ENCODE measurements around the gene MYG1. TPM values are rescaled to one million over a fixed set of nuclear protein-coding genes. Genes with fewer than 3 reads are reported as not detected.

Gene MYG1
- total and polyA plus RNA-seq, 2 of the 4 experiments (the other 2 are of a cell fraction): 49.8 to 63.7 TPM

- dilution Hi-C loops (cut with HindIII; ENCODE audit: low sequenced_read_pairs, unreplicated experiment) (no loop called here), in situ Hi-C loops (cut with MboI; ENCODE audit: low sequenced_read_pairs) (no loop called here), intact Hi-C loops (cut with micrococcal nuclease) (loop anchor here (1.0 to 2.0 kb wide), 2 partner anchors 34 to 39 kb away; no protein-coding TSS in a partner anchor)
- Histone ChIP-seq H2AK9ac (replicated peaks; ENCODE audit: low read depth, low read length, poor library complexity) (peak overlapping the region; percentile 98), H3K18ac (ENCODE audit: low read depth, low read length) (peak overlapping the region; percentile 39), H3K23ac (ENCODE audit: low read depth, low read length) (peak overlapping the region; percentile 83), H3K4me2 (ENCODE audit: low read depth, low read length) (peak overlapping the region; percentile 89), H3K4me1 (ENCODE audit: control insufficient read depth, insufficient read depth, low read length) (peaks cover 11% of the 10 kb centered on the region), H4K91ac (ENCODE audit: insufficient read depth, low read depth, low read length) (peak overlapping the region; percentile 88), H4K8ac (ENCODE audit: low read depth in 2 of 2, low read length in 2 of 2) (peak overlapping the region; percentile 49 to 90), H3K27ac (ENCODE audit: insufficient read depth, low read length) (peak overlapping the region; percentile 93), H4K20me1 (ENCODE audit: insufficient read depth, low read length) (no peaks in the 10 kb centered on the region; the same call in 1 of the 2 replicates), H2AK5ac (ENCODE audit: low read depth, low read length) (peak overlapping the region; percentile 87), H3K4ac (ENCODE audit: low read depth, low read length) (peak overlapping the region; percentile 90), H2AFZ (replicated peaks; ENCODE audit: low read length, poor library complexity) (peak overlapping the region; percentile 98), H4K5ac (ENCODE audit: low read depth, low read length) (peak overlapping the region; percentile 84), H3K14ac (replicated peaks; ENCODE audit: low read depth, low read length) (peak overlapping the region; percentile 94), H3K9me3 (ENCODE audit: control insufficient read depth, insufficient read depth, low read length) (no peaks in the 10 kb centered on the region), H3K56ac (ENCODE audit: extremely low read depth, insufficient read depth, low read length) (peak overlapping the region; percentile 57), H3K79me1 (ENCODE audit: low read depth in 1 of 2, low read length in 2 of 2) (peaks cover 27 to 39% of the 10 kb centered on the region in 2 experiments), H3K36me3 (ENCODE audit: control insufficient read depth, insufficient read depth, low read length) (peaks cover 16% of the 10 kb centered on the region), H2BK5ac (ENCODE audit: low read depth, low read length, poor library complexity, severe bottlenecking) (peak overlapping the region; percentile 89), H3K9me1 (ENCODE audit: insufficient read depth, low read length) (peaks cover 19% of the 10 kb centered on the region), H3K9ac (ENCODE audit: low read depth, low read length) (peak overlapping the region; percentile 95), H2BK120ac (ENCODE audit: low read depth, low read length) (peak overlapping the region; percentile 57; the same call in 1 of the 2 replicates), H3K27me3 (ENCODE audit: control insufficient read depth, insufficient read depth, low read length) (no peaks in the 10 kb centered on the region), H2BK20ac (ENCODE audit: low read depth, low read length) (peak overlapping the region; percentile 11; the same call in 1 of the 2 replicates), H3K4me3 (ENCODE audit: insufficient read depth, low read depth, low read length) (peak overlapping the region; percentile 85), H2BK15ac (ENCODE audit: low read depth, low read length) (peak overlapping the region; percentile 3; the same call in 1 of the 3 replicates)
- ATAC-seq (ENCODE audit: low read depth): peak; percentile 91
- CTCF ChIA-PET: interaction anchor here (0.9 to 1.4 kb wide), 4 partner anchors 33 to 93 kb away, joined by 3 to 5 read pairs (median 4); no protein-coding TSS in a partner anchor
- peak; percentile 64 for DNase-seq
- WGBS, 2 experiments (ENCODE audit: extremely low coverage in 2 of 2, insufficient read length in 1 of 2): 0% methylated on average over 13 of the region's 51 CpGs; no CpG with 5 or more reads in 1 of the 2 experiments
- no TSS peak for BruUV-seq (replicated peaks)
- POLR2A ChIA-PET (ENCODE audit: unreplicated experiment): interaction anchor here (0.6 to 1.0 kb wide), 2 partner anchors 44 to 47 kb away, joined by 3 to 7 read pairs; partner anchors contain the start of gene MYG1
- TF ChIP-seq MAZ (IDR thresholded peaks at IDR 0.05; ENCODE audit: borderline replicate concordance, low read depth, low read length) (peak; percentile 63; the same call in 1 of the 2 replicates), CTCF (conservative IDR thresholded peaks at IDR 0.05; ENCODE audit: low read depth, low read length) (peak; percentile 41), CHD1 (IDR thresholded peaks at IDR 0.05; ENCODE audit: low read depth, low read length) (no peak), SMC3 (IDR thresholded peaks at IDR 0.05; ENCODE audit: low read depth, low read length) (peak; percentile 38), MAFK (IDR thresholded peaks at IDR 0.05; ENCODE audit: low read depth, low read length) (no peak), ELK1 (IDR thresholded peaks at IDR 0.05; ENCODE audit: borderline replicate concordance, low read depth, low read length) (no peak), POLR2A (IDR thresholded peaks at IDR 0.05; ENCODE audit: low read depth, low read length) (peak; percentile 67), NFE2L2 (IDR thresholded peaks at IDR 0.05; ENCODE audit: low read depth, low read length) (no peak), RFX5 (IDR thresholded peaks at IDR 0.05; ENCODE audit: low read depth, low read length) (no peak), RAD21 (IDR thresholded peaks at IDR 0.05; ENCODE audit: low read length) (peak; percentile 51), CEBPB (IDR thresholded peaks at IDR 0.05; ENCODE audit: low read depth, low read length) (no peak), MXI1 (IDR thresholded peaks at IDR 0.05; ENCODE audit: borderline replicate concordance, low read depth, low read length) (peak; percentile 43; the same call in 1 of the 2 replicates), RCOR1 (IDR thresholded peaks at IDR 0.05; ENCODE audit: insufficient replicate concordance, low read length) (no peak), BHLHE40 (IDR thresholded peaks at IDR 0.05; ENCODE audit: low read depth, low read length) (peak; percentile 54; the same call in 1 of the 2 replicates)
Measured at GRCh38 chr12:53251477-53252348, 47.8 kb upstream of the MYG1 start.

Measured in IMR-90 (cell line).